GM19240 (cell line): Measurements from ENCODE around the gene HOXA11.

Experiments
- DNase-seq: peaks from one replicate; pipeline ENCODE4 v3.0.0; 2011; ENCODE audit warnings: low spot score; ENCODE audit not compliant: insufficient read length

The HOXA11 gene

DNA sequence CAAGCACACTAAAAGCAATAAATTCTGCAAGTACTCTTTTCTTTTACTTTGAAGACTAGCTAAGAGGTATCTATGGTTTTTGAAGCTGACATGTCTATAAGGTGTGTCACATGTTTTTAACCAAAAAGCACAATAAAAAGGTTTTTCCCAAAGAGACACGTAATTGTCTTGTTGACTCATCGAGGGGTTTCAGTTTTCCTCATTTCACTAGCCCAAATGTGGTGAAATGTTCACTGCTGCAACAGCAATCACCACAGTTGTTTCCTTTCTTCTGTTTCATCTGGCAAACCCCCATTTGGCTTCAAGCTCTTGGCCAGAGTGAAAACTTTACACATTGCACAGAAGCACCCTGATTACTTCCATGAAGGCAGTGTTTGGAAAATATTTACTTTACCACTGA lies 50.6 kb downstream of the HOXA11 start:
- DNase-seq, result no peak

DNA sequence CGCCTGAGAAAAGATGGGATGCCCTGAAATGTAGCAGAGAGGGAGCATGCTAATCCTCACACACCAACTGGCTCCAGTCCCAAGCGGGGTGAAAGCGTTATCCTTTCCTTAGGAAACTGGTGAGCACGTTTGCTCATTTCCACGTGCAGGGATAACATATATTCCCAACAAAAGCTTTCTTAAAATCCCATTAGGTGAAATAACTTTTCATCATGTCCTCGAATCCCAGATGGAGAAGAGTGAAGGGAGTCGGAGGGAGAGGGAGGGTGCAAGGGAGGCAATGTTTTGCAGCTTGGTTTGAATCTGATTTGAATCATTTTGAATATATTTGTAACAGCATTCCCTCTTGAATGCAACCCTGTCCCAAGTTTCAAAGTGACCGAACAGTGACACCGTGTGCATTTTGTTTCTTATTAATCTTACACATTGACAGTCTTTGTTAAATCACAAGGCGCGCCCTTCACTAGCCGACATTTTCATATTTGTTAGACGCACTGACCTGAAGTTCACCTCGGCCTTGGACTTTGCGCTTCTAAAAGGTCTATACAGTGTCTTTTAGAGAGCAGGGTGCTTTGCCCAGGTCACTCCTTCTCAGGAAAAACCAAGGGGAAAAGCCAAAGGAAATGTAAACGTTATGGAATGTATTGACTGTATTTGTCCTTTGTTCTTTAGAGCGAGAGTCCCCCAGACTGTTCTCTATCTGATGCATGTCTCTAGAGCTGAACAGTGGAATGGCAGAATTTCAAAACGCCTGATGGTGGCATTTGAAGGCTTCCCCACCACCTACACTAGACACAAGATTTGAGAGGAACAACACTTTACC lies 51.4 kb downstream of the HOXA11 start:
- no peak for DNase-seq

DNA sequence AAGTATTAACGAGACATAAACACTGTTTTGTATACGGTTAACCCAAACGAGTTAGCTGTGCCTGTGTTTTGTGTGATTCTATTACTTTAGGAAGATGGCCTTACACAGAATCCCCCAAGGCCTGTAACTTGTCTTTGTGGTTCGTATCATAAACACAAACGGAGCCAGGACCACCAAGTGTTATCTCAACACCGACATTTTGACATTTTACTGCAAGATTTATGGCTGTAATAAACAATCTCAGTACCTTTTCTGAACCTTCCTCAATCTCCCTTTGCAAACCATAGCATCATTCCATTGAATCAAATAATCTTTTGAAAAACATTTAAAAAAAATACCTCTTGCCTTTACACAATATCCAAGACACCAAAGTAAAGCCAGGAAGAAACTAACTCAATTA lies 52.1 kb downstream of the HOXA11 start:
- no peak for DNase-seq

DNA sequence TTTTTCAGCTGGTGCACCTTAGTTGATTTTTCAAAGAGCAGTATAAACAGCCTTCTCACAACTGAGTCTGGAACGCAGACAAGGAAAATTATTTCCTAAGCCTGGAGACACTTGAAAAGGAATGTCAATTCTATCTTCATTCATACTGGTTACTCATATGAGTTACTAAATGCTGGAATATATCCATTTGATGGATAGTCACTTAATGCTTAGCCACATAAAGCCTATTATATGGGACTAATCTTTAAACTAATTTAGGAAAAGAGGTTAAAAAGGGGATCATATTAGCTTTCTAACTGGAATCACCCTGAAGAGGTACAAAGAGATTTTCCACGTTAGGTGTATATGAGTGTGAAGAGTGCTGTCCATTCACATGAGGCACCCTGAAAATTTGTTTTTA lies 52.8 kb downstream of the HOXA11 start:
- DNase-seq, result no peak

DNA sequence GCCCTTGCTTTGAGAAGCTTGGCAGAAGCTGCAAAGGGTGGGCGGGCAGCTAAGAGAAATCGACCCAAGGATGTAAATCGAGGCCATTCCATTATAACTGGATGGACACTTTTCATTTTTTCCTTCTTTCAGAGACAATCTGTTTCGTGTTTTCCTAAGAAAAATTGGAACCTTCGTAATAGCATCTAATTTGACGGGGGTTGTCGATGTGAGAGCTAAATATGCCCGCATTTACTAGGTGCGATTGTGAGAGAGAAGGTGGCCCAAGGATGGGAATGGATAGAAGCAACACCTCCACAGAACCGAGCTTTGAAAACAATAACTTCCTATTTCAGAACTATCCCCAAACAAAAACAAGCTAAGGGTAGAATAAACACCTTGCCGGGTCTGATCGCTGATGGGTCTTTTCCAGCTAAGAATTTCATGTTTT lies 53.6 kb downstream of the HOXA11 start:
- no peak for DNase-seq
